AML-193 (cell line): Measurements from ENCODE around the gene PIEZO1.
"Not testable (repeated sequence)": the region's sequence is repeated elsewhere in the genome, so short reads cannot be mapped to it uniquely, and the experiment has no call there.

ENCODE experiments used
- DNase-seq, 2 experiments: peaks; one replicate each; lab custom pipeline; 2025; lab: John Stamatoyannopoulos, UW

Gene PIEZO1

GRCh38 chr16:88686439-88687253 is 98.4 kb downstream of the PIEZO1 start, which contains the start of gene SNAI3:
Gene SNAI3, minus strand, starts transcription at chr16:88686507. Its CDS starts 101 bp downstream, at chr16:88686406.
- DNase-seq = peak; percentile 48 to 50

GRCh38 chr16:88686062-88686438 is 99.0 kb downstream of the PIEZO1 start:
- DNase-seq = no peak

GRCh38 chr16:88685156-88686061 is 99.6 kb downstream of the PIEZO1 start:
- peak; percentile 62 to 78 for DNase-seq

GRCh38 chr16:88684569-88685155 is 100.4 kb downstream of the PIEZO1 start:
- no peak for DNase-seq

GRCh38 chr16:88681709-88682451 is 103.1 kb downstream of the PIEZO1 start:
- peak; percentile 80 to 84 for DNase-seq

- DNase-seq = no peak
These were observed 103.8 kb downstream of the PIEZO1 start for GRCh38 chr16:88681084-88681680.

GRCh38 chr16:88680554-88681083 is 104.4 kb downstream of the PIEZO1 start:
- DNase-seq = no peak

GRCh38 chr16:88678224-88678979 is 106.6 kb downstream of the PIEZO1 start:
- no peak for DNase-seq

- no peak for DNase-seq
These were observed 107.3 kb downstream of the PIEZO1 start for GRCh38 chr16:88677721-88678120.

GRCh38 chr16:88676502-88677242 is 108.3 kb downstream of the PIEZO1 start:
- no peak for DNase-seq

GRCh38 chr16:88673716-88674379 is 111.2 kb downstream of the PIEZO1 start:
- DNase-seq = no peak

GRCh38 chr16:88672776-88673175 is 112.2 kb downstream of the PIEZO1 start:
- no peak for DNase-seq

- no peak for DNase-seq
These were observed 113.2 kb downstream of the PIEZO1 start for GRCh38 chr16:88671806-88672205.

- no peak for DNase-seq
These were observed 115.0 kb downstream of the PIEZO1 start for GRCh38 chr16:88669980-88670379.

- not testable (repeated sequence) for DNase-seq
These were observed 115.5 kb downstream of the PIEZO1 start for GRCh38 chr16:88669493-88669892.

- no peak for DNase-seq
These were observed 117.6 kb downstream of the PIEZO1 start for GRCh38 chr16:88667461-88667860.

GRCh38 chr16:88665570-88665969 is 119.5 kb downstream of the PIEZO1 start:
- no peak for DNase-seq
